Prostate gland (tissue), 2 donors: ENCODE results near the gene VWA1. TPM values are rescaled to one million over a fixed set of nuclear protein-coding genes. Genes with fewer than 3 reads are reported as not detected.

ENCODE experiments used
- DNase-seq: peaks from one replicate; pipeline ENCODE4 v3.0.0-alpha.2; 2019; ENCODE audit warnings: low spot score
- H3K27ac ChIP-seq, 2 donors: fragments of 200-600 bp; sonication (generic); 2 replicates each; pipeline ENCODE4 v1.5.1; 2017 to 2019
- H3K27me3 ChIP-seq: fragments of 200-600 bp; sonication (generic); replicated peaks from 2 replicates; pipeline ENCODE4 v1.5.1; 2019; ENCODE audit not compliant: insufficient read depth
- H3K36me3 ChIP-seq, 2 donors: fragments of 200-600 bp; sonication (generic); 1 replicate in 1 of 2; 2 replicates in 1 of 2; pipeline versions ENCODE4 v1.5.1 to v1.8.1; 2017 to 2019
- H3K4me1 ChIP-seq: fragments of 200-600 bp; sonication (generic); replicated peaks from 2 replicates; pipeline ENCODE4 v1.5.1; 2019
- H3K4me3 ChIP-seq, 2 donors: fragments of 200-600 bp; sonication (generic); 2 replicates each; pipeline ENCODE4 v1.5.1; 2017 to 2019
- H3K9me3 ChIP-seq: fragments of 200-600 bp; sonication (generic); 2 replicates; pipeline ENCODE4 v1.5.1; 2017
- POLR2A ChIP-seq: fragments of 450-650 bp; IDR thresholded peaks from one replicate; pipeline ENCODE4 v1.6.1; 2016; ENCODE audit warnings: antibody characterized with exemption, mild to moderate bottlenecking
- POLR2AphosphoS5 ChIP-seq: sonication (generic); formaldehyde crosslinking; IDR thresholded peaks from one replicate; pipeline ENCODE4 v1.6.1; 2017; ENCODE audit warnings: antibody characterized with exemption
- WGBS: methylation state at CpG from one replicate; pipeline ENCODE4 v1.1.5; 2018; 5-methylcytosine and 5-hydroxymethylcytosine counted together
- intact Hi-C: fragments of 100-400 bp; cut with DNase I; formaldehyde crosslinking; loops from one replicate; pipeline ENCODE4 v1.14.2; 2022
- total RNA-seq, 2 donors: library from RNA; depleted of rRNA; stranded (reverse); fragments of >200 nt; gene quantifications; one replicate each; pipeline ENCODE4 v1.1.0, GENCODE V29; 2016
- TF ChIP-seq, protein P1 (sequence below), 4 experiments: fragments of 200-600 bp in 2 of 4; fragments of 450-650 bp in 2 of 4; sonication (generic) in 2 of 4; IDR thresholded peaks; 1 replicate in 3 of 4; 2 replicates in 1 of 4; pipeline ENCODE4 v1.5.1; 2016 to 2019; ENCODE audit warnings: antibody characterized with exemption in 4 of 4, mild to moderate bottlenecking in 2 of 4, moderate library complexity in 2 of 4

The VWA1 gene
- total RNA-seq, 2 donors from 2014 or later = 191 to 227 TPM

DNA sequence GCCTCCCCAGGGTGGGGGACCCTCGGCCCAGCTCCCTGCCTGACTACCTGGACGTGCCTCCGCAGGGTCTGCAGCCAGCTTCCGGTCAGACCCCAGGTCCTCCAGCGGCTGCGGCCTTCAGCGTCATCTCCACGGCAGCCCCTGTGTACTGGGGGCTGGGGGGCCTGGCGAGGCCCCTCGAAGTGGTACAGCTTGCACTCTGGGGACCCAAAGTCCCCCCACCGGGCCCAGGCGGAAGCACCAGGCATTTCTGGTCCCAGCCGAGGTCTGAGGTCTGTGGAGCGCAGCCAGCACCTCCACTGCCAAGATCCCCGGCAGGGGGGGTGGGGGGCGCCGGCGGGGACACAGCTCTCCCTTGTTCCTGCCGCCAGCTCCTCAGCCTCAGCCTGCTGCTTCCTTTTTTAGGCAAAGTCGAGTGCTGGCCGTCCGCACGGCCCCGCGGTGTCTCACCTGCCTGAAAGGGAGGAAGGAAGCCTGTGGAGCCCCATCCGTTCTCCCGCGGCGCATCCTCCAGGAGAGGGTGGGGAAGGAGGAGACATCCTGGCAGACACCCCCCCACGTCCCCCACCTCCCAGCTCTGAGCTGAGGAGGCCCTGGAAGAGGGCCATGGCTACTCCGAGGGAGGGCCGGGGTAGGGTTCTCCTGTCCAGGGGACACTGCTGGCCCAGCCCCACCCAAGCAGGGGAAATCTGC is 1.2 kb upstream of the VWA1 start:
- 16% methylated on average over 20 of the region's 32 CpGs for WGBS
- Histone ChIP-seq H3K27ac (peak overlapping the region; percentile 96), H3K27me3 (no peaks in the 10 kb centered on the region), H3K9me3 (no peaks in the 10 kb centered on the region), H3K4me3 (peak overlapping the region in 1 of 2 donors; percentile 65), H3K36me3 (no peaks in the 10 kb centered on the region), H3K4me1 (peaks cover 58% of the 10 kb centered on the region)
- DNase-seq = peak; percentile 67
- intact Hi-C loops = no loop called here
- TF ChIP-seq POLR2A = no peak
- TF ChIP-seq, protein P1, sequence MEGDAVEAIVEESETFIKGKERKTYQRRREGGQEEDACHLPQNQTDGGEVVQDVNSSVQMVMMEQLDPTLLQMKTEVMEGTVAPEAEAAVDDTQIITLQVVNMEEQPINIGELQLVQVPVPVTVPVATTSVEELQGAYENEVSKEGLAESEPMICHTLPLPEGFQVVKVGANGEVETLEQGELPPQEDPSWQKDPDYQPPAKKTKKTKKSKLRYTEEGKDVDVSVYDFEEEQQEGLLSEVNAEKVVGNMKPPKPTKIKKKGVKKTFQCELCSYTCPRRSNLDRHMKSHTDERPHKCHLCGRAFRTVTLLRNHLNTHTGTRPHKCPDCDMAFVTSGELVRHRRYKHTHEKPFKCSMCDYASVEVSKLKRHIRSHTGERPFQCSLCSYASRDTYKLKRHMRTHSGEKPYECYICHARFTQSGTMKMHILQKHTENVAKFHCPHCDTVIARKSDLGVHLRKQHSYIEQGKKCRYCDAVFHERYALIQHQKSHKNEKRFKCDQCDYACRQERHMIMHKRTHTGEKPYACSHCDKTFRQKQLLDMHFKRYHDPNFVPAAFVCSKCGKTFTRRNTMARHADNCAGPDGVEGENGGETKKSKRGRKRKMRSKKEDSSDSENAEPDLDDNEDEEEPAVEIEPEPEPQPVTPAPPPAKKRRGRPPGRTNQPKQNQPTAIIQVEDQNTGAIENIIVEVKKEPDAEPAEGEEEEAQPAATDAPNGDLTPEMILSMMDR (IDR thresholded peaks at IDR 0.05) = no peak
- TF ChIP-seq POLR2AphosphoS5 = peak; percentile 51

DNA sequence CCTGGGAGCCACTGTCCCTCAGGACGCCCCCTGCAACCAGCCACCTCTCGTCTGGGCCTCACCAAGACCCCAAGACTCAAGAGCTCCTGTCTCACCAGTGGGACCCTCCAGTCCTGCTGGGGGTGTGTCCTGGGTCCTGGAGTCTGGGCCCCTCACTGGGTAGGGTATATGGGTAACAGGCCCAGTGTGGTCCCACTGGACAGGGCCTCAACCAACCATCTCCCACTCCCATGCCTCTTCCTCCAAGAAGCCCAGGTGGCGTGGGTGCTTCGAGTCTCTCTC is 725 bp upstream of the VWA1 start:
- TF ChIP-seq POLR2A (no peak), POLR2AphosphoS5 (no peak)
- TF ChIP-seq, protein P1 (IDR thresholded peaks at IDR 0.05) = no peak
- H3K27me3 ChIP-seq = no peaks in the 10 kb centered on the region
- no peaks in the 10 kb centered on the region for H3K9me3 ChIP-seq
- intact Hi-C loops = no loop called here
- no peak for DNase-seq
- 40% methylated on average over 4 of the region's 4 CpGs for WGBS
- no peaks in the 10 kb centered on the region for H3K36me3 ChIP-seq
- peak overlapping the region in 1 of 2 donors; percentile 65 for H3K4me3 ChIP-seq
- H3K27ac ChIP-seq = peak overlapping the region; percentile 96
- peaks cover 57% of the 10 kb centered on the region for H3K4me1 ChIP-seq

DNA sequence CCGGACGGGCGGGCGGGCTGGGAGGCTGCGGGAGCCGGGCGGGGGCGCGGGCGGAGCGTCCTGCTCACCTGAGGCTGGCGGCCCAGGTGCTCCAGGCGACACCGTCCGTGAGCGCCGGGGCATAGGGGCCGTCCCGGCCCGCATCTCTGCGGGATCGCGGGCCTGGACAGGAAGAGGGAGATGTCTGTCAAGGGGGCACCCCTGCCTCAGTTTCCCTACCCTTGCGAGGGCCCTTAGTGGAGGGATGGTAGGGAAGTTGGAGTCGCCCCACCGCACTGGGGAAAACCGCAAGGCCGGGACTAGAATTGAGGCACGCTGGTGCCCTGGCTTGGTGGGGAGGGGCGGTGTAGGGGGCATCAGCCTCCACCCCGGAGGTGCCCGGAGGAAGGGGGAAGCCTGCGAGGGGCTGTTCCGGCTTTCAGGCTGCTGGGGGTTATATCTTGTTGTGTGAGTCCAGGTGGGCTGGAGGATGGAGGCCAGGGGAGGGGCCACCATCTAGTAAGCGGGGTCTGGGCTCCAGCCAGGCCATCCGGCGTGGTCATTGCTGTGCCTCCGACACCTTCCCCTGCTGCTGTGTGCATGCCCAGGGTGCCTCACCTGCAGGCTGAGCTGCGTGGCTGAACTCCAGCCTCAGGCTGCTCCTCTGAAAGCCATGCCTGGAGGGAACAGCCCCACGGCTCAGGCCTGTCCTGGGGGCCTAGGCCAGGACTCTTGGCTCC is 580 bp downstream of the VWA1 start:
- peak overlapping the region; percentile 96 for H3K27ac ChIP-seq
- intact Hi-C loops = no loop called here
- 6% methylated on average over 23 of the region's 40 CpGs for WGBS
- no peaks in the 10 kb centered on the region for H3K27me3 ChIP-seq
- H3K4me3 ChIP-seq = peak overlapping the region; percentile 57 to 65
- no peak for DNase-seq
- no peaks in the 10 kb centered on the region for H3K36me3 ChIP-seq
- H3K9me3 ChIP-seq = no peaks in the 10 kb centered on the region
- no peak for TF ChIP-seq POLR2AphosphoS5
- TF ChIP-seq POLR2A = no peak
- TF ChIP-seq, protein P1 (IDR thresholded peaks at IDR 0.05) = no peak
- H3K4me1 ChIP-seq = peaks cover 50% of the 10 kb centered on the region

DNA sequence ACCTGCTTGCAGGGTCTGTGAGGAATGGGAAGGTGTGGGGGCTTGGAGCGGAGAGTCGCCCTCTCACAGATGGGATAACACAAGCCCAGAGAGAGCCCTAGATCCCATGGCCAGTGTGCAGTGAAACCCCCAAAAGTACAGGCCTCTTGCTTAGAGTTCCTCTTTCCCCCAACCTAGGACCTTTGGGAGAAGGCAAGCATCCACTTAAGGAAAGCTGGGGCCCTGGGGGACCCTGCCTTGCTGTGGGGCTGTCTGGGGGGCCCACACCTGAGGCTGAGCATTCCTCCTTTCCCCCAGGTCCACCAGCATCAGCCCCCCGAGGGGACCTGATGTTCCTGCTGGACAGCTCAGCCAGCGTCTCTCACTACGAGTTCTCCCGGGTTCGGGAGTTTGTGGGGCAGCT is 1.1 kb downstream of the VWA1 start:
- Histone ChIP-seq H3K27ac (peak overlapping the region; percentile 96), H3K4me3 (peak overlapping the region; percentile 57 to 65), H3K9me3 (no peaks in the 10 kb centered on the region), H3K36me3 (no peaks in the 10 kb centered on the region), H3K4me1 (peaks cover 47% of the 10 kb centered on the region), H3K27me3 (no peaks in the 10 kb centered on the region)
- intact Hi-C loops = no loop called here
- no peak for DNase-seq
- TF ChIP-seq, protein P1 (IDR thresholded peaks at IDR 0.05) = no peak
- TF ChIP-seq POLR2A (no peak), POLR2AphosphoS5 (no peak)
- WGBS = 50% methylated on average over 7 of the region's 7 CpGs
